BLaER1 (cell line): ENCODE results near the gene TRPM2.
A peak's percentile ranks its signal among the peaks of the same experiment; 100 is the strongest.

ENCODE experiments used
- H3K27ac ChIP-seq: shearing (Covaris generic); formaldehyde crosslinking; 2 replicates; pipeline ENCODE4 v1.8.1; 2022
- H3K27me3 ChIP-seq: shearing (Covaris generic); formaldehyde crosslinking; 2 replicates; pipeline ENCODE4 v1.8.1; 2022
- H3K36me3 ChIP-seq: shearing (Covaris generic); formaldehyde crosslinking; 2 replicates; pipeline ENCODE4 v1.8.1; 2022
- H3K4me1 ChIP-seq: shearing (Covaris generic); formaldehyde crosslinking; 2 replicates; pipeline ENCODE4 v1.8.1; 2022
- H3K4me2 ChIP-seq: shearing (Covaris generic); formaldehyde crosslinking; 2 replicates; pipeline ENCODE4 v1.8.1; 2022
- H3K4me3 ChIP-seq: shearing (Covaris generic); formaldehyde crosslinking; 2 replicates; pipeline ENCODE4 v1.8.1; 2022
- H3K9ac ChIP-seq: shearing (Covaris generic); formaldehyde crosslinking; 2 replicates; pipeline ENCODE4 v1.8.1; 2022
- H3K9me3 ChIP-seq: shearing (Covaris generic); formaldehyde crosslinking; 2 replicates; pipeline ENCODE4 v1.8.1; 2022
- H4K20me1 ChIP-seq: shearing (Covaris generic); formaldehyde crosslinking; 2 replicates; pipeline ENCODE4 v1.8.1; 2022
- Cebpa-rat ChIP-seq: shearing (Covaris generic); IDR thresholded peaks from 2 replicates; pipeline ENCODE4 v1.8.1; 2022

The TRPM2 gene

DNA sequence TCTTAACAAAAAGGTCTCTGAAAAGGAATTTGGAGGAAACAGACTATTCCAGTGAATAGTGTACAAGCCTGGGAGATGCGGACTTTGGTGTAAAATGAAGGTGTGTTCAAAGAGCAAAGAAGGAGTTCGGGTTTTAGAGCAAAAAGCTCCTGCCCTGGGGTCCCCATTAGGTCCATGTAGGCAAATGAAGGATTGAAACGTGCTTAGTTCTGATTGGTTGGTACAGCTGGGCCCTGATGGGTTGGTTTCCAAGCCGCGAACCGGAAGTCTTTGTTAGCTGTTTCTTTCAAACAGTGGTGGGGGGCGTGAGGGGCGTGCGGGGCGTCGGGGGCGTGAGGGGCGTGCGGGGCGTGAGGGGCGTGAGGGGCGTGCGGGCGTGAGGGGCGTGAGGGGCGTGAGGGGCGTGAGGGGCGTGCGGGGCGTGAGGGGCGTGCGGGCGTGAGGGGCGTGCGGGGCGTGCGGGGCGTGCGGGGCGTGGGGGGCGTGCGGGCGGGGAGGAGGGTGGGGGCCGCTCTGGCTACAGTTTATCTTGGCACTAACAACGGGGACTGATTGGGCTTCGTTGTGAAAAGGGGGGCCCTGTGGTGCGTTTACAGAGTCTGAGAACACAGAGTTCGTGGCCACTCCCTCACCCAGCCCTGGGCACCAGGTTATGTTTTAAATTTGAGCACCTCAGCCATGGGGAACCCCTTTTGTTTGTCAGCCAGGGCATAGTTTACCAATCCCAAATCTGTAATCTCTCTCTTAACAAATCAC lies 131.3 kb downstream of the TRPM2 start:
- peaks cover 55% of the 10 kb centered on the region for H3K4me1 ChIP-seq
- no peaks in the 10 kb centered on the region for H4K20me1 ChIP-seq
- no peaks in the 10 kb centered on the region for H3K27me3 ChIP-seq
- H3K9me3 ChIP-seq, result peaks cover 5% of the 10 kb centered on the region; the same call in 1 of the 2 replicates
- no peak overlapping the region; the same call in 1 of the 2 replicates for H3K9ac ChIP-seq
- peak overlapping the region; percentile 66; the same call in 1 of the 2 replicates for H3K4me3 ChIP-seq
- no peaks in the 10 kb centered on the region for H3K36me3 ChIP-seq
- no peak overlapping the region for H3K27ac ChIP-seq
- peak overlapping the region; percentile 77 for H3K4me2 ChIP-seq
- no peak for TF ChIP-seq Cebpa-rat

DNA sequence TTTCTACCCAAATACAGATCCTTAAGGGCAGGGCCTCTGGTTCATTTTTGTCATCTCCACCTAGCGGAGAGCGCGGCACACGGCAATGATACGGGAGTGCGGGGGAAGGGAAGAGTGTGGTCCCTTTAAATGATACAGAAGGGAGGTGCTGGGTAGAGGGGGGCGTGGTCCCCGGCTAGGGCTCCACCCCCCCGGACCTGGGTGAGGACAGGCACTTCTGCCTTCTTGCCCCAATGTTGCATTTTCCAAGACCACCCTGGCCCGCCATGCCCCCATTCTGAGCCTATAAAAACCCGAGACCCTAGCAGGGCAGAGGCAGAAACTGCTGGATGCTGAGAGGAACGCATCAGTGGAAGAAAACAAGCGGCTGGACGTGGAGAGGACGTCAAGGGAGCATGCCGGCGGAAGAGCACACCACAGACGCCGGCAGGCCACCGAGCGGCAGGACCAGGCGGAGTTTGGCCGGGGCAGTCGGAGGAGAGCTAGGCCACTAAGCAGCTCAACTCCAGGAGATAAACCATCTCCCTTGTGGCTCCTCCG lies 131.9 kb downstream of the TRPM2 start:
- no peak for TF ChIP-seq Cebpa-rat
- peaks cover 48% of the 10 kb centered on the region for H3K4me1 ChIP-seq
- H4K20me1 ChIP-seq, result no peaks in the 10 kb centered on the region
- H3K9ac ChIP-seq, result peak overlapping the region; percentile 65
- peaks cover 5% of the 10 kb centered on the region; the same call in 1 of the 2 replicates for H3K9me3 ChIP-seq
- peaks cover 3% of the 10 kb centered on the region for H3K36me3 ChIP-seq
- H3K27me3 ChIP-seq, result no peaks in the 10 kb centered on the region
- peak overlapping the region; percentile 33 for H3K27ac ChIP-seq
- peak overlapping the region; percentile 66 for H3K4me3 ChIP-seq
- H3K4me2 ChIP-seq, result peak overlapping the region; percentile 77

DNA sequence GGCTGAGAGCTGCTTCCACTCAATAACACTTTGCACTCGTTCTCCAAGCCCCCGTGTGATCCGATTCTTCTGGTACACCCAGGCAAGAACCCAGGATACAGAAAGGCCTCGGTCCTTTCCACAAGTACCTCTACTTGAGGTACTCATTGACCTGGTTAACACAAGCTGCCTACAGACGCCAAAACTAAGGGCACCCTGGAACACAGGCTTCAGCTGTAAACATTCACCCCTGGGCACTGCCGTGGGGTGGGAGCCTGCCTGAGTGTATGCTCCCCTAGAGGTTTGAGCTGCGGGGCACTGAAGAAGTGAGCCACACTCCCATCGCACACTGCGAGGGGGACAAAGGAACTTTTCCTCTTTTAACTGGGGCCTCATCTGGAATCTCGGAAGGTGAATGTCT lies 132.4 kb downstream of the TRPM2 start:
- no peak for TF ChIP-seq Cebpa-rat
- H3K9me3 ChIP-seq, result peaks cover 5% of the 10 kb centered on the region; the same call in 1 of the 2 replicates
- H4K20me1 ChIP-seq, result no peaks in the 10 kb centered on the region
- H3K4me1 ChIP-seq, result peaks cover 44% of the 10 kb centered on the region
- peak overlapping the region; percentile 33 for H3K27ac ChIP-seq
- H3K4me3 ChIP-seq, result peak overlapping the region; percentile 66
- H3K4me2 ChIP-seq, result peak overlapping the region; percentile 77
- H3K27me3 ChIP-seq, result no peaks in the 10 kb centered on the region
- H3K9ac ChIP-seq, result peak overlapping the region; percentile 65
- H3K36me3 ChIP-seq, result peaks cover 8% of the 10 kb centered on the region

- H3K4me2 ChIP-seq, result peak overlapping the region; percentile 77
- peaks cover 5% of the 10 kb centered on the region; the same call in 1 of the 2 replicates for H3K9me3 ChIP-seq
- H3K4me1 ChIP-seq, result peaks cover 39% of the 10 kb centered on the region
- H3K27me3 ChIP-seq, result no peaks in the 10 kb centered on the region
- TF ChIP-seq Cebpa-rat, result no peak
- peak overlapping the region; percentile 65 for H3K9ac ChIP-seq
- H3K36me3 ChIP-seq, result peaks cover 10% of the 10 kb centered on the region
- H4K20me1 ChIP-seq, result no peaks in the 10 kb centered on the region
- peak overlapping the region; percentile 66 for H3K4me3 ChIP-seq
- H3K27ac ChIP-seq, result peak overlapping the region; percentile 33; the same call in 1 of the 2 replicates
These were observed 132.9 kb downstream of the TRPM2 start for GRCh38 chr21:44486302-44486701.

DNA sequence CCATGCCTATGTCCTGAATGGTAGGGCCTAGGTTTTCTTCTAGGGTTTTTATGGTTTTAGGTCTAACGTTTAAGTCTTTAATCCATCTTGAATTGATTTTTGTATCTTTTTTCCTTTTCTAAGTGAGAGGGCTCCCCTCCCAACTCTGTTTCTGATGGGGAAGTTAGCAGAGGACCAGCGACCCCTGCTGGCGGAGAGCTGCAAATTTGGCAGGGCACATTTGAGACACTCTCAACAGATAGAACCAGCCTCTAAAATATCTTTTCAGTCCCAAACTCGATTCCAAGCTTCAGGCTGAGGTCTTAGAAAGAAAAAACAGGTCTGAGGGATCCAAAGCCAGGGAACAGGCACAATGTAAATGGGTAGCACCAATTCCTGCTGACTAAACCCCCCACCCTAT lies 134.4 kb downstream of the TRPM2 start:
- Histone ChIP-seq H3K9ac (no peak overlapping the region), H3K9me3 (peaks cover 20% of the 10 kb centered on the region), H3K4me2 (no peak overlapping the region), H3K27ac (no peak overlapping the region), H3K4me1 (peaks cover 25% of the 10 kb centered on the region), H3K36me3 (peaks cover 24% of the 10 kb centered on the region), H3K4me3 (no peak overlapping the region), H4K20me1 (no peaks in the 10 kb centered on the region), H3K27me3 (no peaks in the 10 kb centered on the region)
- TF ChIP-seq Cebpa-rat, result no peak

GRCh38 chr21:44489962-44490361 lies 136.5 kb downstream of the TRPM2 start:
- peaks cover 45% of the 10 kb centered on the region for H3K36me3 ChIP-seq
- H4K20me1 ChIP-seq, result no peaks in the 10 kb centered on the region
- H3K4me2 ChIP-seq, result no peak overlapping the region
- peaks cover 38% of the 10 kb centered on the region for H3K9me3 ChIP-seq
- H3K27ac ChIP-seq, result no peak overlapping the region
- H3K4me3 ChIP-seq, result no peak overlapping the region
- no peaks in the 10 kb centered on the region for H3K27me3 ChIP-seq
- TF ChIP-seq Cebpa-rat, result no peak
- peaks cover 19% of the 10 kb centered on the region for H3K4me1 ChIP-seq
- H3K9ac ChIP-seq, result no peak overlapping the region

GRCh38 chr21:44490405-44490804 lies 137.0 kb downstream of the TRPM2 start:
- Histone ChIP-seq H3K27me3 (no peaks in the 10 kb centered on the region), H3K36me3 (peaks cover 49% of the 10 kb centered on the region), H3K27ac (no peak overlapping the region), H3K4me1 (peaks cover 17% of the 10 kb centered on the region), H4K20me1 (no peaks in the 10 kb centered on the region), H3K9me3 (peaks cover 38% of the 10 kb centered on the region), H3K4me2 (no peak overlapping the region), H3K4me3 (no peak overlapping the region), H3K9ac (no peak overlapping the region)
- TF ChIP-seq Cebpa-rat, result no peak

DNA sequence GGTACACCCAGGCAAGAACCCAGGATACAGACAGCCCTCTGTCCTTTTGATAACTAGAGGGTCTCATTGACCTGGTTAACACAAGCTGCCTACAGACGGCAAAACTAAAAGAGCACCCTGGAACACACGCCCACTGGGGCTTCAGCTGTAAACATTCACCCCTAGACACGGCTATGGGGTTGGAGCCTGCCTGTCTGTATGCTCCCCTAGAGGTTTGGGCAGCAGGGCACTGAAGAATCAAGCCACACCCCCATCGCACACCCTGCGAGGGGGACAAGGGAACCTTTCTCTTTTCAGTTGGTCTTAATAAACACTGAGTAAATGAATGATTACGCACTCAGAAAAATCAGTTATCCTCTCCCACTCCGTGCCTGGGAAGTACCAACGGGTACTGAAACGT lies 137.4 kb downstream of the TRPM2 start:
- no peaks in the 10 kb centered on the region for H3K27me3 ChIP-seq
- no peak for TF ChIP-seq Cebpa-rat

More for the DNA sequence above, 137.4 kb downstream of the TRPM2 start:
- no peak overlapping the region for H3K4me2 ChIP-seq
- no peak overlapping the region for H3K9ac ChIP-seq
- H4K20me1 ChIP-seq, result no peaks in the 10 kb centered on the region
- peaks cover 17% of the 10 kb centered on the region for H3K4me1 ChIP-seq
- H3K27ac ChIP-seq, result no peak overlapping the region
- no peak overlapping the region for H3K4me3 ChIP-seq
- peaks cover 38% of the 10 kb centered on the region for H3K9me3 ChIP-seq
- peaks cover 49% of the 10 kb centered on the region for H3K36me3 ChIP-seq
